GM19455 (cell line): Measurements from ENCODE around the gene HYKK.
"Not testable (repeated sequence)": the region's sequence is repeated elsewhere in the genome, so short reads cannot be mapped to it uniquely, and the experiment has no call there.

Experiments used
- ATAC-seq: cut with Tn5 transposase; IDR thresholded peaks from one replicate; pipeline ENCODE4 v1.9.1; 2021; ENCODE audit not compliant: unreplicated experiment

The HYKK gene

GRCh38 chr15:78540141-78540870 is 32.9 kb downstream of the HYKK start, which contains the start of gene PSMA4:
PSMA4 (plus strand) TSS chr15:78540444; CDS start chr15:78541928, 1,484 bp downstream.
- ATAC-seq: peak; percentile 80

- no peak for ATAC-seq
Measured at GRCh38 chr15:78540871-78541743, 33.7 kb downstream of the HYKK start.

GRCh38 chr15:78541744-78542034 is 34.3 kb downstream of the HYKK start:
- ATAC-seq: no peak

GRCh38 chr15:78542647-78543046 is 35.3 kb downstream of the HYKK start:
- ATAC-seq: no peak

GRCh38 chr15:78550194-78550593 is 42.8 kb downstream of the HYKK start:
- ATAC-seq: no peak

- no peak for ATAC-seq
Measured at GRCh38 chr15:78550815-78551214, 43.4 kb downstream of the HYKK start.

GRCh38 chr15:78551902-78552301 is 44.5 kb downstream of the HYKK start:
- ATAC-seq: no peak

- ATAC-seq: no peak
Measured at GRCh38 chr15:78552597-78552996, 45.2 kb downstream of the HYKK start.

GRCh38 chr15:78560201-78560600 is 52.8 kb downstream of the HYKK start:
- not testable (repeated sequence) for ATAC-seq

- ATAC-seq: no peak
Measured at GRCh38 chr15:78561490-78561889, 54.1 kb downstream of the HYKK start.

GRCh38 chr15:78563092-78563491 is 55.7 kb downstream of the HYKK start:
- no peak for ATAC-seq

- peak; percentile 28 for ATAC-seq
Measured at GRCh38 chr15:78564743-78565096, 57.3 kb downstream of the HYKK start.

- peak; percentile 83 for ATAC-seq
Measured at GRCh38 chr15:78565097-78565950, 57.9 kb downstream of the HYKK start, which contains the start of gene CHRNA5. CHRNA5 (plus strand) TSS chr15:78565520; CDS start chr15:78565720, 200 bp downstream.

- peak; percentile 15 for ATAC-seq
Measured at GRCh38 chr15:78565951-78566774, 58.8 kb downstream of the HYKK start.

- no peak for ATAC-seq
Measured at GRCh38 chr15:78567531-78567930, 60.2 kb downstream of the HYKK start.

- no peak for ATAC-seq
Measured at GRCh38 chr15:78570710-78571109, 63.3 kb downstream of the HYKK start.

- no peak for ATAC-seq
Measured at GRCh38 chr15:78571382-78571781, 64.0 kb downstream of the HYKK start.

GRCh38 chr15:78573416-78573815 is 66.0 kb downstream of the HYKK start:
- no peak for ATAC-seq

- ATAC-seq: no peak
Measured at GRCh38 chr15:78574944-78575343, 67.6 kb downstream of the HYKK start.
